ENCODE results near the gene MSRB1.

The MSRB1 gene

GRCh38 chr16:1895949-1896675 lies 46.9 kb downstream of the MSRB1 start:
- no peak for DNase-seq

- no peak for DNase-seq
These were observed 47.9 kb downstream of the MSRB1 start for GRCh38 chr16:1895068-1895467.

GRCh38 chr16:1890708-1891050 lies 52.3 kb downstream of the MSRB1 start:
- DNase-seq: no peak

GRCh38 chr16:1890024-1890707 lies 52.8 kb downstream of the MSRB1 start:
- no peak for DNase-seq
